Heart right ventricle (tissue), 16 donors: ENCODE results near the gene TBXT. TPM values are rescaled to one million over a fixed set of nuclear protein-coding genes. Genes with fewer than 3 reads are reported as not detected.
A peak's percentile ranks its signal among the peaks of the same experiment; 100 is the strongest.

Source experiments
- ATAC-seq, 8 donors: fragments of 200-7000 bp; cut with Tn5 transposase; one replicate each; pipeline ENCODE4 v1.9.1; 2020; ENCODE audit warnings: mild to moderate bottlenecking in 8 of 8, moderate library complexity in 8 of 8, moderate number of reproducible peaks in 1 of 8
- DNase-seq, 2 donors: peaks; one replicate each; pipeline ENCODE4 v3.0.0-alpha.2; 2020
- H3K27ac ChIP-seq, 10 donors: fragments of 200-600 bp; sonication (generic) in 2 of 10; one replicate each; pipeline versions ENCODE4 v1.5.0 to v1.8.0; 2020 to 2022; ENCODE audit warnings: mild to moderate bottlenecking in 3 of 10
- H3K27me3 ChIP-seq, 7 donors: fragments of 200-600 bp; one replicate each; pipeline ENCODE4 v1.8.0; 2021 to 2022; ENCODE audit warnings: mild to moderate bottlenecking in 2 of 7
- H3K36me3 ChIP-seq, 9 donors: fragments of 200-600 bp; sonication (generic) in 1 of 9; one replicate each; pipeline versions ENCODE4 v1.5.0 to v1.8.0; 2020 to 2022; ENCODE audit warnings: mild to moderate bottlenecking in 2 of 9
- H3K4me1 ChIP-seq, 9 donors: fragments of 200-600 bp; sonication (generic) in 1 of 9; one replicate each; pipeline versions ENCODE4 v1.5.0 to v1.8.0; 2020 to 2022; ENCODE audit warnings: mild to moderate bottlenecking in 4 of 9
- H3K4me3 ChIP-seq, 10 donors: fragments of 200-600 bp; sonication (generic) in 2 of 10; one replicate each; pipeline versions ENCODE4 v1.5.0 to v1.8.0; 2020 to 2022; ENCODE audit warnings: mild to moderate bottlenecking in 7 of 10, moderate library complexity in 2 of 10
- H3K9me3 ChIP-seq, 11 donors: fragments of 200-600 bp in 10 of 11; sonication (generic) in 2 of 11; one replicate each; pipeline versions ENCODE4 v1.5.0 to v1.8.0; 2013 to 2022; ENCODE audit warnings: mild to moderate bottlenecking in 2 of 11, control low read depth in 1 of 11, moderate library complexity in 1 of 11
- WGBS, 2 donors: extraction: QIAGEN DNeasy Blood & Tissue Kit; methylation state at CpG; one replicate each; pipeline ENCODE4 v1.1.7; 2013; ENCODE audit warnings: inconsistent platforms in 1 of 2; 5-methylcytosine and 5-hydroxymethylcytosine counted together
- intact Hi-C, 10 donors: fragments of 100-400 bp; cut with DNase I; formaldehyde crosslinking; loops; one replicate each; pipeline versions ENCODE4 v1.11.1 to v1.14.2; 2022
- long read RNA-seq, 3 donors: library from polyadenylated mRNA; unstranded; transcript quantifications; one replicate each; pipeline ENCODE4 v2.0.0, GENCODE V29; 2020 to 2021
- polyA plus RNA-seq, 2 donors: library from polyadenylated mRNA; stranded (reverse); fragments of 200-250 nt; gene quantifications; one replicate each; pipeline ENCODE4 v1.2.3, GENCODE V29; 2013
- total RNA-seq, 10 donors: library from RNA; stranded (reverse); fragmentation: NEBNext Ultra II Directional in 3 of 10; extraction: Animal tissue kit (Norgen Biotek cat#: 25700) in 3 of 10; gene quantifications; one replicate each; pipeline versions ENCODE4 v1.2.1 to v1.2.4, GENCODE V29; 2021 to 2023
- TF ChIP-seq, protein P1 (sequence below), 9 donors: fragments of 200-600 bp; sonication (generic) in 2 of 9; IDR thresholded peaks; one replicate each; pipeline versions ENCODE4 v1.5.0 to v1.8.0; 2021 to 2022; ENCODE audit warnings: antibody characterized with exemption in 9 of 9, mild to moderate bottlenecking in 5 of 9, moderate library complexity in 1 of 9
- donor health status: Arrhythmogenic right ventricular cardiomyopathy.
- donor health status: ischemic (EF 13 %, LVEDD 7.1; RV severe dilation, severe dysfunction).
- donor health status: healthy with polysubstance abuse.
- donor health status: DM: no; HTN: yes; CAD: no.
- donor health status: DM: no; HTN: no; CAD: no.
- donor health status: ischemic (EF 25% LVEDD 6.9; RV normal size, moderate dysfunction).
- donor health status: ischemic (EF 25% LVEDD 5.7; RV mildly dilated, moderate dysfunction).
- donor health status: healthy.
- donor health status: DM: yes; HTN: yes; CAD: no.
- donor health status: Ischemic cardiomyopathy.
- donor health status: ischemic (EF 35%, LVEDD 5.7; RV mildly dilated, moderate dysfunction).
- donor health status: nonischemic (EF 11% LVEDD 7.7; RV severe dilation, severe dysfunction).
- donor health status: DM: yes; HTN: yes; CAD: no.
- donor health status: PGD.
- donor health status: ischemic (EF 29% LVEDD 5.4; RV normal size, mild dysfunction).
- donor health status: nonischemic (EF 23%, LVEDD 6.1; RV moderate dilation, normal function).

The TBXT gene, protein sequence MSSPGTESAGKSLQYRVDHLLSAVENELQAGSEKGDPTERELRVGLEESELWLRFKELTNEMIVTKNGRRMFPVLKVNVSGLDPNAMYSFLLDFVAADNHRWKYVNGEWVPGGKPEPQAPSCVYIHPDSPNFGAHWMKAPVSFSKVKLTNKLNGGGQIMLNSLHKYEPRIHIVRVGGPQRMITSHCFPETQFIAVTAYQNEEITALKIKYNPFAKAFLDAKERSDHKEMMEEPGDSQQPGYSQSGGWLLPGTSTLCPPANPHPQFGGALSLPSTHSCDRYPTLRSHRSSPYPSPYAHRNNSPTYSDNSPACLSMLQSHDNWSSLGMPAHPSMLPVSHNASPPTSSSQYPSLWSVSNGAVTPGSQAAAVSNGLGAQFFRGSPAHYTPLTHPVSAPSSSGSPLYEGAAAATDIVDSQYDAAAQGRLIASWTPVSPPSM
- not detected for total RNA-seq
- not detected for polyA plus RNA-seq
- long read RNA-seq, donor 1, result 0 reads
- long read RNA-seq, donor 2, result 0 reads
- long read RNA-seq, donor 3, result 0 reads

DNA sequence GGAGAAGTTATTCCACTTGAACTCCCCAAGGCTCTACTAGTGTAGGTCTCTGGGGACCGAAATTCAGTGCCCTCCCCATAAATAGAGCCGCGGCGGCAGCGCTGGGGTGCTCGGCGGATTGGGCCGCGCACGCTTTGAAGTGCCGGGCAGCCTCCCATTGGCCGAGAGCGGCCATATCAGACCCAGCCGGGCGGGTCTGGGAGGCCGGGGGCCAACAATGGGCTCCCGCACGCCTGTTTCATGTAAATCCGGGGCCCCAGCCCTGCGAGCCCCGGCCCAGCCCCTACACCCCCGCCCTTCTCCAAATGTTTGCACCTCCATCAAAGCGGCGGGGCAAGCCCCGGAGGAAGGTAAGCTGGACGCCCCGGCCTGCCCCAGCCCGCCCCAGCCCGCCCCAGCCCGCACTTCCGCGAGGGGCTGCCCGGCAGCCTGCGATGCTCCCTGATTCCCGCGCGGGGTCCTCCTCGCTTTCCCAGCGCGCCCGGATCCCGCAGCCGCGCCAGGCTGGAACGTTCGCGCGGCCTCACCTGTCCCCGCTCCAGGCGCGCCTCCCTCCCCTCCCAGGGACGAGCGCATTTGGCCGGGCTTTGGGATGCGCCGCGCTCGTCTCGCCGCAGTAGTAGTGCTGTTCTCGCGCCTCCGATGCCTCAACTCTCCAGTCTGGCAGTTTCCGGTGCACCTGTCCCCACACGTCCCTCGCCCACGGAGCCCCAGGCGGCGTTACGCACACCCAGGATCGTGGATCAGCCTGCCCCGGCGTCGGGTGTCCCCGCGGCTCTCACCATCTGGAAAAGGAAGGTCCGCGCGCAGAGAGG, at the start of gene TBXT:
Gene TBXT, minus strand, starts transcription at position 51 of the 815 bp plus-strand sequence. CDS start 260 bp downstream, outside the sequence.
- TF ChIP-seq, protein P1, sequence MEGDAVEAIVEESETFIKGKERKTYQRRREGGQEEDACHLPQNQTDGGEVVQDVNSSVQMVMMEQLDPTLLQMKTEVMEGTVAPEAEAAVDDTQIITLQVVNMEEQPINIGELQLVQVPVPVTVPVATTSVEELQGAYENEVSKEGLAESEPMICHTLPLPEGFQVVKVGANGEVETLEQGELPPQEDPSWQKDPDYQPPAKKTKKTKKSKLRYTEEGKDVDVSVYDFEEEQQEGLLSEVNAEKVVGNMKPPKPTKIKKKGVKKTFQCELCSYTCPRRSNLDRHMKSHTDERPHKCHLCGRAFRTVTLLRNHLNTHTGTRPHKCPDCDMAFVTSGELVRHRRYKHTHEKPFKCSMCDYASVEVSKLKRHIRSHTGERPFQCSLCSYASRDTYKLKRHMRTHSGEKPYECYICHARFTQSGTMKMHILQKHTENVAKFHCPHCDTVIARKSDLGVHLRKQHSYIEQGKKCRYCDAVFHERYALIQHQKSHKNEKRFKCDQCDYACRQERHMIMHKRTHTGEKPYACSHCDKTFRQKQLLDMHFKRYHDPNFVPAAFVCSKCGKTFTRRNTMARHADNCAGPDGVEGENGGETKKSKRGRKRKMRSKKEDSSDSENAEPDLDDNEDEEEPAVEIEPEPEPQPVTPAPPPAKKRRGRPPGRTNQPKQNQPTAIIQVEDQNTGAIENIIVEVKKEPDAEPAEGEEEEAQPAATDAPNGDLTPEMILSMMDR (IDR thresholded peaks at IDR 0.05), result no peak
- Histone ChIP-seq H3K27me3 (peaks cover 29 to 100% (median 98%) of the 10 kb centered on the region in 7 donors), H3K27ac (no peak within 1 kb of the TSS), H3K9me3 (no peaks in the 10 kb centered on the region), H3K4me1 (peaks cover 6 to 41% (median 31%) of the 10 kb centered on the region in 9 donors), H3K4me3 (peak within 1 kb of the TSS; percentile 14 to 45 (median 24)), H3K36me3 (no peaks in the 10 kb centered on the region)
- 1% methylated on average over 68 to 79 of the region's 79 CpGs for WGBS, 2 donors
- DNase-seq (no peak), ATAC-seq (no peak)
- intact Hi-C loops, result loop anchor here in 1 of 10 donors (10.0 kb wide), 1 partner anchor 237 kb away; no protein-coding TSS in a partner anchor

DNA sequence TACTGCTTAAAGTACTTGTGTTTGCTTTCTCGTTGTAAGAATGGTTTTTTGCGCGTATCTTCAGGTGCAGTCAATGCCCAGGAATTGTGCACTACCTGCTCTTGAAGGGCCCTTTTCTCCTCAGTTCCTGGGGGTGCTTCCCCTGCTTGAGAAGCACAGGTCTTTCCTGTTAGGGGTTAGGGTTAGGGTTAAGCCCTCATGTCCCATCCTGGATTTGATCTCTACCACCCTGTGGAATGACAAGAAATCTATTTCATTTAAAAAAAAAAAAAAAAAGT, 39.6 kb upstream of the TBXT start:
- intact Hi-C loops, result no loop called here
- 91 to 94% methylated on average over 3 of the region's 3 CpGs for WGBS, 2 donors
- Histone ChIP-seq H3K27ac (no peak overlapping the region), H3K27me3 (peaks cover 0 to 22% (median 13%) of the 10 kb centered on the region in 7 donors), H3K36me3 (no peaks in the 10 kb centered on the region), H3K4me3 (no peak overlapping the region), H3K9me3 (peaks cover 0 to 8% (median 0%) of the 10 kb centered on the region in 11 donors), H3K4me1 (no peaks in the 10 kb centered on the region)
- TF ChIP-seq, protein P1 (IDR thresholded peaks at IDR 0.05), result no peak
- ATAC-seq (no peak), DNase-seq (no peak)

DNA sequence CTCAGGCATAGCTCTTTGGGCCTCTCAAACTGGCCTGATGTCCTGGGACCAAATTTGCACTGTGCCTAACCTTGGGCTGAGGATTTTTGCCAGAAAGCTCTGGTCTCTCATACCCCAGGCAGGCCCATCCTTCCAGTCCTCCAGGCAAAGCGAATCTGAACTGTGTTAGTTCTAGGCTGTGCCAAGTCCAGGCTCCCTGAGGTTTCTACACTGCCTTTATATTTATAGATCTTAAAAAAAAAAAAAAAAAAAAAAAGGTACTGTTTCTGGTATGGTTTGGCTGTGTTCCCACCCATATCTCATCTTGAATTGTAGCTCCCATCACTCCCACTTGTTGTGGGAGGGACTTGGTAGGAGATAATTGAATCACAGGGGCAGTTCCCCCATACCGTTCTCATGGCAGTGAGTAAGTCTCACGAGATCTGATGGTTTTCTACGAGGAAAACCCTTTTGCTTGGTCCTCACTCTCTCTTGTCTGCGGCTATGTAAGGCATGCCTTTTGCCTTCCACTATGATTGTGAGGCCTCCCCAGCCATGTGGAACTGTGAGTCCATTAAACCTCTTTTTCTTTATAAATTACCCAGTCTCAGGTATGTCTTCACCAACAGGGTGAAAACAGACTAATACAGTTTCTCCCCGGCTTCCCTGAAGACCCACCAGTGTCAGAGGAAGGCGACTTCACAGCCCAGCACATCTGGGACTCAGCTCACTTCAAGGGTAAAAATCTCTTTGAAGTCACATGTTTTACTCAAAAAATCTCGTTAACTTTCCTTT, 39.0 kb upstream of the TBXT start:
- TF ChIP-seq, protein P1 (IDR thresholded peaks at IDR 0.05), result no peak
- DNase-seq (no peak), ATAC-seq (peak in 1 of 8 donors; percentile 20)
- Histone ChIP-seq H3K27ac (no peak overlapping the region), H3K4me3 (no peak overlapping the region), H3K9me3 (peaks cover 0 to 3% (median 0%) of the 10 kb centered on the region in 11 donors), H3K36me3 (no peaks in the 10 kb centered on the region), H3K27me3 (peaks cover 0 to 23% (median 13%) of the 10 kb centered on the region in 7 donors), H3K4me1 (no peaks in the 10 kb centered on the region)
- intact Hi-C loops, result no loop called here
- 55 to 61% methylated on average over 8 of the region's 8 CpGs for WGBS, 2 donors

DNA sequence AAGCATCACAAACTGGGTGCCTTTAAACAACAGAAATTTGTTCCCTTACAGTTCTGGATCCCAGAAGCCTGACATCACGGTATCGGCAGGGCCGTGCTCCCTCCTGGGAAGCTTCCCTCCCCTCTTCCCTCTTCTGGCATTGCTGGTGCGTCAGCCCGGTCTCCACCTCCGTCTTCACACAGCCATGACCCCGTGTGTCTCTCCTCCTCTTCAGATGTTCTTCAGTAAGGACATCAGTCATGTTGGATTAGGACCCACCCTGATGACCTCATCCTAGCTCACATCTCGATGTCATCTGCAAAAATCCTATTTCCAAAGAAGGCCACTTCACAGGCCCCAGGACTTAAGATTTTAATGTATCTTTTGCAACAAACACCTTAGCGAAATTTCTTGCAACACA, 38.4 kb upstream of the TBXT start:
- Histone ChIP-seq H3K36me3 (no peaks in the 10 kb centered on the region), H3K9me3 (no peaks in the 10 kb centered on the region), H3K27ac (no peak overlapping the region), H3K4me3 (no peak overlapping the region), H3K27me3 (peaks cover 0 to 27% (median 13%) of the 10 kb centered on the region in 7 donors), H3K4me1 (no peaks in the 10 kb centered on the region)
- WGBS, 2 donors, result 70 to 79% methylated on average over 9 of the region's 9 CpGs
- DNase-seq, result no peak
- intact Hi-C loops, result no loop called here
- peak in 4 of 8 donors; percentile 26 to 59 (median 44) for ATAC-seq
- TF ChIP-seq, protein P1 (IDR thresholded peaks at IDR 0.05), result no peak
